A549 treated with AZD2906 at 1 μM for 4 hours (cell line): ENCODE results near the gene KERA. TPM values are rescaled to one million over a fixed set of nuclear protein-coding genes. Genes with fewer than 3 reads are reported as not detected.

Experiments
- total RNA-seq: library from RNA; stranded (reverse); fragments of 200-300 nt; extraction: Qiagen RNA extraction; gene quantifications from 5 replicates; pipeline ENCODE4 v1.2.3, GENCODE V29; 2022

KERA gene
- total RNA-seq, result not detected in 5 replicates

GRCh38 chr12:91057368-91058165 lies at the start of gene KERA:
Gene KERA (minus strand): TSS chr12:91058024. CDS start chr12:91056281, 1,743 bp downstream.

GRCh38 chr12:91004872-91005271 lies 53.0 kb downstream of the KERA start, which contains the start of gene EPYC:
Gene EPYC (minus strand): TSS chr12:91004972. CDS start chr12:91002565, 2,407 bp downstream.

Other genes with a start within 250 kb of the KERA start
- gene CCER1, start 102.8 kb downstream of the KERA start, total RNA-seq, result not detected in 5 replicates
- gene EPYC, start 53.1 kb downstream of the KERA start, total RNA-seq, result not detected in 5 replicates
- 0.08 to 0.49 TPM (median 0.30 TPM) in 5 replicates for gene LUM, start 53.5 kb upstream of the KERA start, total RNA-seq
- gene DCN, start 124.8 kb upstream of the KERA start, total RNA-seq, result 0.08 to 0.22 TPM (median 0.11 TPM) in 3 of 5 replicates, not detected in the others